Smooth muscle cell (in vitro differentiated cells): Measurements from ENCODE around the gene HAPSTR1. TPM values are rescaled to one million over a fixed set of nuclear protein-coding genes. Genes with fewer than 3 reads are reported as not detected.
A peak's percentile ranks its signal among the peaks of the same experiment; 100 is the strongest.

ENCODE experiments used
- DNase-seq: peaks from one replicate; lab custom pipeline; 2025; ENCODE audit not compliant: unreplicated experiment; lab: John Stamatoyannopoulos, UW
- H2AFZ ChIP-seq: fragments of 200-600 bp; sonication (generic); 2 replicates; pipeline ENCODE4 v1.6.0; 2016; ENCODE audit warnings: antibody characterized with exemption, low read depth, mild to moderate bottlenecking
- H3F3A ChIP-seq: fragments of 200-600 bp; sonication (generic); 2 replicates; pipeline ENCODE4 v1.6.0; 2017; ENCODE audit warnings: antibody characterized with exemption, low read depth
- H3K27ac ChIP-seq: fragments of 200-600 bp; sonication (generic); 2 replicates; pipeline ENCODE4 v1.5.1; 2016; ENCODE audit warnings: low read depth, mild to moderate bottlenecking
- H3K27me3 ChIP-seq: fragments of 200-600 bp; sonication (generic); 2 replicates; pipeline ENCODE4 v1.6.1; 2016; ENCODE audit warnings: low read depth, mild to moderate bottlenecking
- H3K36me3 ChIP-seq: fragments of 200-600 bp; sonication (generic); 2 replicates; pipeline ENCODE4 v1.5.1; 2016; ENCODE audit warnings: low read depth
- H3K4me1 ChIP-seq: fragments of 200-600 bp; sonication (generic); 2 replicates; pipeline ENCODE4 v1.5.1; 2016; ENCODE audit warnings: low read depth
- H3K4me2 ChIP-seq: fragments of 200-600 bp; sonication (generic); 2 replicates; pipeline ENCODE4 v1.6.0; 2016; ENCODE audit warnings: mild to moderate bottlenecking
- H3K4me3 ChIP-seq: fragments of 200-600 bp; sonication (generic); 2 replicates; pipeline ENCODE4 v1.5.1; 2016; ENCODE audit warnings: mild to moderate bottlenecking
- H3K79me2 ChIP-seq: fragments of 200-600 bp; sonication (generic); 2 replicates; pipeline ENCODE4 v1.6.0; 2016; ENCODE audit warnings: low read depth, mild to moderate bottlenecking
- H3K9ac ChIP-seq: fragments of 200-600 bp; sonication (generic); 2 replicates; pipeline ENCODE4 v1.6.0; 2016; ENCODE audit warnings: low read depth
- H3K9me3 ChIP-seq: fragments of 200-600 bp; sonication (generic); replicated peaks from 2 replicates; pipeline ENCODE4 v1.5.1; 2016; ENCODE audit warnings: low read depth
- H4K20me1 ChIP-seq: fragments of 200-600 bp; sonication (generic); 2 replicates; pipeline ENCODE4 v1.6.0; 2016; ENCODE audit warnings: low read depth
- WGBS: methylation state at CpG from one replicate; pipeline ENCODE4 v1.1.7; 2016; ENCODE audit warnings: low lambda C conversion rate; 5-methylcytosine and 5-hydroxymethylcytosine counted together
- polyA plus RNA-seq: library from polyadenylated mRNA; unstranded; fragments of >200 nt; fragmentation: Nextera tagmentation; extraction: Ambion mirVana; gene quantifications from 2 replicates; pipeline ENCODE4 v1.2.1, GENCODE V29; 2016
- total RNA-seq: library from RNA; depleted of rRNA; stranded (reverse); fragments of >200 nt; gene quantifications from 2 replicates; pipeline ENCODE4 v1.2.3, GENCODE V29; 2014
- TF ChIP-seq, protein P1 (sequence below): fragments of 200-600 bp; sonication (generic); IDR thresholded peaks from 2 replicates; pipeline ENCODE4 v1.5.1; 2017; ENCODE audit warnings: borderline replicate concordance, mild to moderate bottlenecking, antibody characterized with exemption; ENCODE audit not compliant: insufficient read depth, poor library complexity, severe bottlenecking

The HAPSTR1 gene
- total and polyA plus RNA-seq, 2 experiments from 2014 or later: 26.7 to 77.5 TPM

DNA sequence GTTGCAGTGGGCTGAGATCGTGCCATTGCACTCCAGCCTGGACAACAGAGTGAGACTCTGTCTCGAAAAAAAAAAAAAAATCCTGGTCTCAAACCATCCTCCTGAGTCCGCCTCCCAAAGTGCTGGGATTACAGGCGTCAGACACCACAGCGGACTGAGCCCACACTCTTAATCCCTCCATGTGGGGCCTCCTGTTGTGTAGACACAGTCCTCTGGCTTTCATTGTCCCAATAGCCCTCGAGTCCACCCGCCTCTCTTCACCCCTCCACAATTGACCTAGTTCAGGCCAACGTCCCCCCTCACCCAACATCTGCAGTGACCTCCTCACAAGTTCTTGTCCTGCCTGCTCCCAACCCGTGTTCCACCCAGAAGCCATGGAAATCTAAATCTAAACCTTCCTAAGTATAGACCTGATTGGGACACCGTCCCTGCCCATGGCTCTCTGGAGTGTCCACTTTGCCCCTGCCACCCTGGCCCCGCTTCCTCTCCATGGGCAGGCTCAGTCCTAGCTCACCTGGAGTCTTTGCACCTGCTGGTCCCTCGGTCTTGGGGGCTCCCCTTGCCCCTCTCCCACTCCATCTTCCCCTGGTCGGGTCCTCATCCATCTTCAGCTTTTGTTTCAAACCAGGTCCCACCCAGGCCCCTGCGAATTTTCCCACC is 46.7 kb downstream of the HAPSTR1 start:
- Histone ChIP-seq H3K9ac (no peak overlapping the region), H2AFZ (no peak overlapping the region), H3K36me3 (no peaks in the 10 kb centered on the region), H3K4me1 (no peaks in the 10 kb centered on the region), H3K27me3 (no peaks in the 10 kb centered on the region), H3K79me2 (no peaks in the 10 kb centered on the region), H3K9me3 (no peaks in the 10 kb centered on the region), H3F3A (no peaks in the 10 kb centered on the region), H3K27ac (no peak overlapping the region), H3K4me3 (no peak overlapping the region), H3K4me2 (no peak overlapping the region), H4K20me1 (peaks cover 35% of the 10 kb centered on the region)
- 87% methylated on average over 14 of the region's 14 CpGs for WGBS
- TF ChIP-seq, protein P1, sequence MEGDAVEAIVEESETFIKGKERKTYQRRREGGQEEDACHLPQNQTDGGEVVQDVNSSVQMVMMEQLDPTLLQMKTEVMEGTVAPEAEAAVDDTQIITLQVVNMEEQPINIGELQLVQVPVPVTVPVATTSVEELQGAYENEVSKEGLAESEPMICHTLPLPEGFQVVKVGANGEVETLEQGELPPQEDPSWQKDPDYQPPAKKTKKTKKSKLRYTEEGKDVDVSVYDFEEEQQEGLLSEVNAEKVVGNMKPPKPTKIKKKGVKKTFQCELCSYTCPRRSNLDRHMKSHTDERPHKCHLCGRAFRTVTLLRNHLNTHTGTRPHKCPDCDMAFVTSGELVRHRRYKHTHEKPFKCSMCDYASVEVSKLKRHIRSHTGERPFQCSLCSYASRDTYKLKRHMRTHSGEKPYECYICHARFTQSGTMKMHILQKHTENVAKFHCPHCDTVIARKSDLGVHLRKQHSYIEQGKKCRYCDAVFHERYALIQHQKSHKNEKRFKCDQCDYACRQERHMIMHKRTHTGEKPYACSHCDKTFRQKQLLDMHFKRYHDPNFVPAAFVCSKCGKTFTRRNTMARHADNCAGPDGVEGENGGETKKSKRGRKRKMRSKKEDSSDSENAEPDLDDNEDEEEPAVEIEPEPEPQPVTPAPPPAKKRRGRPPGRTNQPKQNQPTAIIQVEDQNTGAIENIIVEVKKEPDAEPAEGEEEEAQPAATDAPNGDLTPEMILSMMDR: no peak
- no peak for DNase-seq

DNA sequence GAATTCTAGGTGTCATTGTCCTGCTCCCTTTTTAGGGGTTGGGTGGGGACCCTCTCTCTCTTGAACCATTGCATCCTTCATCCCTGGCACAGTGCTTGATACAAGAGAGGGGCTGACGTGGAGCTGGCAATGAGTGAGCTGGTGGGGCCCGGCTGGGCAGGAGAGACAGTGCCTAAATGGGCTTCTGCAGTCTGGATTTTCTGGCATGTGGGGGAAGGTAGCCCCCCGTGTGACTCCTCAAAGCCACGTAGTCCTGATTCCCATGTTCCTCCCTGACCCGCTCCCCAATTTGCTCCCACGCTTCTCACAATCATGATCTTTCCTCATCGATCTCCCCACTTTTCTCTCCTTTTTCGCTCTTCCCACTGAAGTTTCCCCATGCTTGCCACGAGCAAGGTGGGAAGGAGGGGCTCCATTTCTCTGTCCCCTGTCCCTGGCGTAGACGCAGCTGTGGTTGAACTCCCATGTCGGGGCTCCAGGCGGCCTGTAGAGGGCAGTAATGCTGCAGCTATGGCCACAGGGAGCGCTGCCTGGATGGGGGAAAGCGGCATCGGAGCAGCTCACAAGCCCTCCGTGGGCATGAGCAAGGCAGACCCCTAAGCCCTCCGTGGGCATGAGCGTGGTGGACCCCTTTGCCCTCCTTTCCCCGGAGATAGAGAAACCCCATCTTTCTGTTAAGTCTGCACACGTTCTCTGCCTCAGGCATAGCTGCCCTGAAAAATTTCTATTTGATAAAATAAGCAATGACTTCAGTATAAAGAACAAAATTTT is 47.5 kb downstream of the HAPSTR1 start:
- Histone ChIP-seq H3K9ac (no peak overlapping the region), H3K27ac (no peak overlapping the region), H3K4me3 (no peak overlapping the region), H3K79me2 (no peaks in the 10 kb centered on the region), H3K36me3 (no peaks in the 10 kb centered on the region), H3K4me1 (no peaks in the 10 kb centered on the region), H3F3A (no peaks in the 10 kb centered on the region), H4K20me1 (peaks cover 30% of the 10 kb centered on the region), H2AFZ (no peak overlapping the region), H3K9me3 (no peaks in the 10 kb centered on the region), H3K27me3 (no peaks in the 10 kb centered on the region), H3K4me2 (peak overlapping the region; percentile 74)
- 15% methylated on average over 20 of the region's 21 CpGs for WGBS
- TF ChIP-seq, protein P1: peak; percentile 74
- DNase-seq: peak; percentile 32

DNA sequence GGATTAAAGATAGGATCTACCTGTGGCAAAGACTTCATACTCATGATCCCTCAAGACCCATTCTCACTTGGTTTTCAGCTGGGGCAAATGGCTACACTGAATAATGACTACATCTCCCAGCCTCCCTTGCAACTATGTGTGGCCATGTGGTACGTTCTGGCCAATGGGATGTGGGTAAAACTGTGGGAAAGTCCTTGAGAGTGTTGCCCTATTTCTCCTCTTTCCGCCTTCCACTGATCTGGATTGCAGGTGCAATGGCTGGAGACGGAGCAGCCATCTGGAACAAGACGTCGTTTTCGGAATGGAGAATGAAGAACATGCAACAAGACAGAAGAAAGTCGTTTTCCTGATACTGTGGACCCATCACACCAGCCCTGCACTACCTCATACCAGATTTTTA is 48.5 kb downstream of the HAPSTR1 start:
- Histone ChIP-seq H3K27me3 (no peaks in the 10 kb centered on the region), H3K4me3 (no peak overlapping the region), H4K20me1 (peaks cover 23% of the 10 kb centered on the region), H3K9me3 (no peaks in the 10 kb centered on the region), H3K4me2 (no peak overlapping the region), H3K9ac (no peak overlapping the region), H3F3A (no peaks in the 10 kb centered on the region), H3K4me1 (no peaks in the 10 kb centered on the region), H3K36me3 (no peaks in the 10 kb centered on the region), H3K79me2 (no peaks in the 10 kb centered on the region), H2AFZ (no peak overlapping the region), H3K27ac (no peak overlapping the region)
- TF ChIP-seq, protein P1: no peak
- WGBS: 93% methylated on average over 7 of the region's 7 CpGs
- no peak for DNase-seq

Other genes starting within 250 kb of the HAPSTR1 start
- 62.6 and 74.1 TPM in 2 replicates for gene CARHSP1, start 222.6 kb upstream of the HAPSTR1 start, total RNA-seq
- gene CARHSP1, start 222.6 kb upstream of the HAPSTR1 start, polyA plus RNA-seq: 94.0 and 118 TPM in 2 replicates
- not detected in 2 replicates for gene LITAFD, start 209.3 kb upstream of the HAPSTR1 start, total RNA-seq
- gene LITAFD, start 209.3 kb upstream of the HAPSTR1 start, polyA plus RNA-seq: 0.37 TPM in 1 of 2 replicates, not detected in the other
- gene USP7, start 127.7 kb upstream of the HAPSTR1 start, total RNA-seq: 50.7 and 60.8 TPM in 2 replicates
- 52.1 and 55.6 TPM in 2 replicates for gene USP7, start 127.7 kb upstream of the HAPSTR1 start, polyA plus RNA-seq